Astrocyte (in vitro differentiated cells and primary cell): ENCODE results near the gene SLC6A2.

Experiments used
- EZH2 ChIP-seq: IDR thresholded peaks from 2 replicates; pipeline ENCODE4 v1.6.1; 2012; ENCODE audit warnings: mild to moderate bottlenecking, low read length, inconsistent platforms; ENCODE audit not compliant: insufficient read depth
- TF ChIP-seq, protein P1 (sequence below): IDR thresholded peaks from 2 replicates; pipeline ENCODE4 v1.5.1; 2011; ENCODE audit warnings: low read depth, mild to moderate bottlenecking, inconsistent platforms, low read length, moderate library complexity; ENCODE audit not compliant: insufficient read depth

DNA sequence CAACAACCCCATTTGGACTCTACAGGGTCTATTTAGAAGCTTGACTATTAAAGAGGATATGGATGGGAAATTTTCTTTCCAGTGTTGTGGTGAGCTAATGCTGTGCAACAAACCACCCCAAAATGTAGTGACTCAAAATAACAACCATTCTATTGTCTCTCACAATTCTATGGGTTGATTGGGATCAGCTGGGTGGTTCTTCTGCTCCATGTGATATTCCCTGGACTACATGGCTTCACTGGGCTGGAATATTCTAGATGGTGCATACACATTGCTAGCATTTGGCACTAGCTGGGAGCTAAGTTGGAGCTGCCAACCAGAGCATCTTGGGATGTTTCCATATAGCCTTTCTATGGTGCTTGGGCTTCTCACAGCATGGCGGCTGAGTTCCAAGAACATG, 30.2 kb downstream of the SLC6A2 start:
- TF ChIP-seq, protein P1, sequence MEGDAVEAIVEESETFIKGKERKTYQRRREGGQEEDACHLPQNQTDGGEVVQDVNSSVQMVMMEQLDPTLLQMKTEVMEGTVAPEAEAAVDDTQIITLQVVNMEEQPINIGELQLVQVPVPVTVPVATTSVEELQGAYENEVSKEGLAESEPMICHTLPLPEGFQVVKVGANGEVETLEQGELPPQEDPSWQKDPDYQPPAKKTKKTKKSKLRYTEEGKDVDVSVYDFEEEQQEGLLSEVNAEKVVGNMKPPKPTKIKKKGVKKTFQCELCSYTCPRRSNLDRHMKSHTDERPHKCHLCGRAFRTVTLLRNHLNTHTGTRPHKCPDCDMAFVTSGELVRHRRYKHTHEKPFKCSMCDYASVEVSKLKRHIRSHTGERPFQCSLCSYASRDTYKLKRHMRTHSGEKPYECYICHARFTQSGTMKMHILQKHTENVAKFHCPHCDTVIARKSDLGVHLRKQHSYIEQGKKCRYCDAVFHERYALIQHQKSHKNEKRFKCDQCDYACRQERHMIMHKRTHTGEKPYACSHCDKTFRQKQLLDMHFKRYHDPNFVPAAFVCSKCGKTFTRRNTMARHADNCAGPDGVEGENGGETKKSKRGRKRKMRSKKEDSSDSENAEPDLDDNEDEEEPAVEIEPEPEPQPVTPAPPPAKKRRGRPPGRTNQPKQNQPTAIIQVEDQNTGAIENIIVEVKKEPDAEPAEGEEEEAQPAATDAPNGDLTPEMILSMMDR: no peak
- TF ChIP-seq EZH2: no peak
